Epithelial cell of proximal tubule (primary cell): ENCODE measurements around the gene PM20D2. TPM values are rescaled to one million over a fixed set of nuclear protein-coding genes. Genes with fewer than 3 reads are reported as not detected.

Source experiments
- DNase-seq: peaks from one replicate; pipeline ENCODE4 v3.0.0-alpha.2; 2011; ENCODE audit warnings: low read depth
- H3K4me3 ChIP-seq: 2 replicates; pipeline ENCODE4 v1.5.1; 2011; ENCODE audit warnings: low read depth, mild to moderate bottlenecking, low read length
- total RNA-seq: library from RNA; depleted of rRNA; stranded (reverse); fragments of >200 nt; gene quantifications from 2 replicates; pipeline ENCODE4 v1.2.3, GENCODE V29; 2015
- TF ChIP-seq, protein P1 (sequence below): conservative IDR thresholded peaks from 2 replicates; pipeline ENCODE4 v1.5.1; 2012; ENCODE audit warnings: low read depth, mild to moderate bottlenecking, low read length

The PM20D2 gene
- total RNA-seq, 1 donor from 2014 or later = 46.5 TPM

DNA sequence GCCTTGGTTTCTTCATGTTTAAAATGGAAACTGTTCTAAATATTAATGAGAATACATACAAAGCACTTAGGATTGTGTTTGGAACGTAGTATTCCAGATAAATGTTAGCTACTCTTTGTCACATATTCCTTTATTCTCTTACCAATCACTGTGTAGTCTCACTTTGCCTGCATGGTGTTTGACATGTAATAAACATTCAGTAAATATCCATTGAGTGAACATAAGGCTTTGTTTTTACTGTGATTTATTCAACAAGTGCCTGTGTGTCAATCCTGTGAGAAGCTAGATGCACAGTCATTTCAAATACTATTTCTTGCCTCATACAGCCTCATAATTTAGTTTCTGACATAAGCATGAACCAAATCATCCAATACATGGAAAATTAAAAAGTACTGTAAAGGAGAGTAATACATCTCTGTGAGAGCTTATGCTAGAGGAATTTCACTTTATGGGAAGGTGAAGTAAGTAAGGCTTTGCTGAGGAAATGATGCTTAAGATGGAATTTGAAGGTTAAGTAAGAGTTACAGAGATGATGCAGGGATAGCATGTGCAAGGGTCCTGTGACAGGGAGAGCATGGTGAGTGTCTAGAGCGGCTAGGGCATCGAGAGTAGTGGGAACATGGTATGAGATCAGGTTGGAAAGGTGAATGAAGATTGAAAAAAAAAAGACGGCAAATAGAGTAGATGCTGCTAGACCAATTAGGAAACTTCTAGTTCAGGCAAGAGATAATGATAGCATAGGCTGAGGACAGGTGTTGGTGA is 14.7 kb downstream of the PM20D2 start:
- DNase-seq = no peak
- TF ChIP-seq, protein P1, sequence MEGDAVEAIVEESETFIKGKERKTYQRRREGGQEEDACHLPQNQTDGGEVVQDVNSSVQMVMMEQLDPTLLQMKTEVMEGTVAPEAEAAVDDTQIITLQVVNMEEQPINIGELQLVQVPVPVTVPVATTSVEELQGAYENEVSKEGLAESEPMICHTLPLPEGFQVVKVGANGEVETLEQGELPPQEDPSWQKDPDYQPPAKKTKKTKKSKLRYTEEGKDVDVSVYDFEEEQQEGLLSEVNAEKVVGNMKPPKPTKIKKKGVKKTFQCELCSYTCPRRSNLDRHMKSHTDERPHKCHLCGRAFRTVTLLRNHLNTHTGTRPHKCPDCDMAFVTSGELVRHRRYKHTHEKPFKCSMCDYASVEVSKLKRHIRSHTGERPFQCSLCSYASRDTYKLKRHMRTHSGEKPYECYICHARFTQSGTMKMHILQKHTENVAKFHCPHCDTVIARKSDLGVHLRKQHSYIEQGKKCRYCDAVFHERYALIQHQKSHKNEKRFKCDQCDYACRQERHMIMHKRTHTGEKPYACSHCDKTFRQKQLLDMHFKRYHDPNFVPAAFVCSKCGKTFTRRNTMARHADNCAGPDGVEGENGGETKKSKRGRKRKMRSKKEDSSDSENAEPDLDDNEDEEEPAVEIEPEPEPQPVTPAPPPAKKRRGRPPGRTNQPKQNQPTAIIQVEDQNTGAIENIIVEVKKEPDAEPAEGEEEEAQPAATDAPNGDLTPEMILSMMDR = no peak
- no peak overlapping the region for H3K4me3 ChIP-seq

DNA sequence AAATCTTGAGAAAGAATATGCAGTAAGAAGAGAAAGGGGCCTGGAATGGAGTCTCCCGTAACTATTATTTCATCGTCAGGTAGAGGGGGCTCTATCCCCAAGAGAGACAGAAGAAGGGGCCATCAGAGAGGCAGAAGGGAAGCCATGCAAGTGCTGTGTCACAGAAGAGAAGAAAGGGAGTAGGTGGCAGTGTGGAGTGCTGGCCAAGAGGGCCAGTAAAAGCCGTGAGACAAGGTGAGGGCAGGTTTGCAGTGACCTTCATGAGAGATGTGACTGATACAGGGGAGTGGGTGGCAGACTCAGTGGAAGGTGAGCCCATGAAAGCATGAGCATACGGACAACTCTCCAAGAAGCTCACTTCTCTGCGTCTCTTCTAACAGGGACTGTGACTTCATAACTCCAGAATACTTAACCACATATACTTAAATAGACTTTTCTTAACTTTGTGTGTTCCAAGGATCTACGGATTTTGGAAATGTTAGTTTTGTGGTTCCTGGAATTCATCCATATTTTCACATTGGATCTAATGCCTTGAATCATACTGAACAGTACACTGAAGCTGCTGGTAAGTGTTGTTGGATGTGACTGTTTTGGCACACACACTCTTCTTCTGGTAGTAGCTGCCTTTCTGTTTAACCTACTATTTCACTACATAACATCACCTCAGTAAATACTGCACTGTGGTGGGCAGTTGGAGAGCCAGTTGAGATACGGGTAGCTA is 15.6 kb downstream of the PM20D2 start:
- TF ChIP-seq, protein P1 = no peak
- no peak overlapping the region for H3K4me3 ChIP-seq
- no peak for DNase-seq

DNA sequence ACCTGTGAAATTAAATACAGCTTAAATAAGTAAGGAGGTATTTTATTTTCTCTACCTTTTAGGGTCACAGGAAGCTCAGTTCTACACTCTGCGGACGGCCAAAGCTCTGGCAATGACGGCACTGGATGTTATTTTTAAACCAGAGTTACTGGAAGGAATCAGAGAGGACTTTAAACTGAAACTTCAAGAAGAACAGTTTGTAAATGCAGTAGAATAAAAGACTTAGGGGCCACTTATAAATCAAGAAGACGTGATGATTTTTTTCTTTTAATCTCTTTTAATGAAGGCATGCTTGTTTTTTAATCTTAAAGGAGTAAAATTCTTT is 16.2 kb downstream of the PM20D2 start:
- no peak overlapping the region for H3K4me3 ChIP-seq
- no peak for DNase-seq
- TF ChIP-seq, protein P1 = no peak

DNA sequence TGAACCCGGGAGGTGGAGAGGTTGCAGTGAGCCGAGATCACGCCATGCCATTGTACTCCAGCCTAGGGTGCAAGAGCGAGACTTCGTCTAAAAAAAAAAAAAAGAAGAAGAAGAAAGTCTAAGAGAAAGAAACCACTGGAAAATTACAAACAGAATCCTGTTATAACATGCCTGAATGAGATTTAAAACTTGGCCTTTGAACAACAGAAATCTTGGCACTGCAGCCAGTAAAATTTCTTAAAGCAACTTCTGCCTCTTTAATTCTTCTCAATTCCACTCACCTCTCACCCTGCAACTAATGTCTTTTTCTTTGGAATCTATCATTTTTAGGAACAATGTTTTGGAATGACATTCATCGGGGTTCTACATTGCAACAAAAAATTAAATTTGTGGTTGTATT is 26.3 kb downstream of the PM20D2 start:
- no peak overlapping the region for H3K4me3 ChIP-seq
- TF ChIP-seq, protein P1 = no peak
- no peak for DNase-seq

DNA sequence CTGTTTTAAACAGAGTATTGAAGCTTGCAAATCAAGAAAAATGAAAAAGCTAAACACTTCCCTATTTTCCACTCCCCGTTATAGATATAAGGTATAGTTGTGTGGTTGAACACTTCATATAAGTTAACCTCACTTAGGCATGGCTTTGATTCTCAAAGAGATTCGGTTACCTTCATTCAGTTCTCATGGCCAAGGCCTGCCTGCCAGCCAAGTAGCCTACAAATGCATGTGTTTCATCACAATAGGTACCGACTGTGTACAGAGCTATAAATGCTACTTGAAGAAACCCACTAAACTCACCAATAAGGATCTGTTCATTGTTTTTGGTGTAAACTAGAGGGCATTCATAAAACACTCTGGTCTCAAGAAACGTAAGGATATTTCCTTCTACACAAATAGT is 27.8 kb downstream of the PM20D2 start:
- no peak overlapping the region for H3K4me3 ChIP-seq
- TF ChIP-seq, protein P1 = no peak
- DNase-seq = no peak

DNA sequence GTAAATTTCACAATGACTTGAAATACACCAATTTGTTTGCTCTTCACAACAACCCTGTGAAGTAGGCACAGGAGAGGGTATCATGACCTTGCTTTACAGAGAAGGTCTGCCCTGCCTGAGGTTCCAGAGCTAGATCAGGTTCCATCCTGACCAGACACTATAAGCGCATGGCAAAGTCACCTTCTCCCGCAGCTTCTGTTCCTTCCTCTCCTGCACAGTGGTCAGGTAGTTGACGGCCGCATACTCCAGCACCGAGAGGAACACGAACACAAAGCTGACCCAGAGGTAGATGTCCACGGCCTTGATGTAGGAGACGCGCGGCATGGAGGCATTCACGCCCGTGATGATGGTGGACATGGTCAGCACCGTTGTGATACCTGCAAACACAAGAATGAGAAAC is 34.3 kb downstream of the PM20D2 start:
- TF ChIP-seq, protein P1 = no peak
- DNase-seq = no peak
- no peak overlapping the region for H3K4me3 ChIP-seq
